Ascending aorta (tissue), 2 donors: ENCODE results near the gene P2RY11. TPM values are rescaled to one million over a fixed set of nuclear protein-coding genes. Genes with fewer than 3 reads are reported as not detected.

Source experiments
- DNase-seq, 2 donors: peaks; one replicate each; pipeline ENCODE4 v3.0.0-alpha.2; 2019; ENCODE audit warnings: low spot score in 2 of 2
- H3K27ac ChIP-seq, 2 donors: fragments of 200-600 bp; sonication (generic); one replicate each; pipeline ENCODE4 v1.5.1; 2016 to 2017; ENCODE audit warnings: mild to moderate bottlenecking in 1 of 2
- H3K27me3 ChIP-seq: fragments of 200-600 bp; sonication (generic); one replicate; pipeline ENCODE4 v1.5.1; 2017
- H3K36me3 ChIP-seq, 2 donors: fragments of 200-600 bp; sonication (generic); one replicate each; pipeline ENCODE4 v1.5.1; 2016
- H3K4me1 ChIP-seq, 2 donors: fragments of 200-600 bp; sonication (generic); one replicate each; pipeline ENCODE4 v1.5.1; 2016 to 2017; ENCODE audit warnings: mild to moderate bottlenecking in 1 of 2
- H3K4me3 ChIP-seq, 2 donors: fragments of 200-600 bp; sonication (generic); one replicate each; pipeline ENCODE4 v1.5.1; 2016 to 2017; ENCODE audit warnings: mild to moderate bottlenecking in 1 of 2
- H3K9me3 ChIP-seq, 2 donors: fragments of 200-600 bp; sonication (generic); one replicate each; pipeline ENCODE4 v1.5.1; 2016
- CTCF ChIP-seq, 3 experiments: fragments of 200-600 bp in 2 of 3; fragments of 450-650 bp in 1 of 3; sonication (generic) in 2 of 3; IDR thresholded peaks; one replicate each; pipeline ENCODE4 v1.5.1; 2016 to 2019; ENCODE audit warnings: antibody characterized with exemption in 3 of 3, mild to moderate bottlenecking in 1 of 3, moderate library complexity in 1 of 3
- intact Hi-C: fragments of 100-400 bp; cut with DNase I; formaldehyde crosslinking; loops from one replicate; pipeline ENCODE4 v1.15.1; 2023
- total RNA-seq: library from RNA; depleted of rRNA; stranded (reverse); fragments of >200 nt; gene quantifications from one replicate; pipeline ENCODE4 v1.1.0, GENCODE V29; 2016

Gene P2RY11
- total RNA-seq, 1 donor from 2014 or later: 10.5 TPM

- intact Hi-C loops: loop anchor here (5.0 kb wide), 1 partner anchor 157 kb away; the partner anchor contains the start of gene MRPL4
- Histone ChIP-seq H3K9me3 (no peaks in the 10 kb centered on the region), H3K36me3 (peaks cover 10 to 21% of the 10 kb centered on the region in 2 donors), H3K27me3 (no peaks in the 10 kb centered on the region), H3K27ac (peak overlapping the region; percentile 67 to 69), H3K4me1 (peaks cover 4 to 8% of the 10 kb centered on the region in 2 donors), H3K4me3 (peak overlapping the region in 1 of 2 donors; percentile 44)
- TF ChIP-seq CTCF (IDR thresholded peaks at IDR 0.05): peak in 1 of 3 experiments; percentile 6
- DNase-seq: no peak
Observed at GRCh38 chr19:10095622-10095947, 15.9 kb upstream of the P2RY11 start.

DNA sequence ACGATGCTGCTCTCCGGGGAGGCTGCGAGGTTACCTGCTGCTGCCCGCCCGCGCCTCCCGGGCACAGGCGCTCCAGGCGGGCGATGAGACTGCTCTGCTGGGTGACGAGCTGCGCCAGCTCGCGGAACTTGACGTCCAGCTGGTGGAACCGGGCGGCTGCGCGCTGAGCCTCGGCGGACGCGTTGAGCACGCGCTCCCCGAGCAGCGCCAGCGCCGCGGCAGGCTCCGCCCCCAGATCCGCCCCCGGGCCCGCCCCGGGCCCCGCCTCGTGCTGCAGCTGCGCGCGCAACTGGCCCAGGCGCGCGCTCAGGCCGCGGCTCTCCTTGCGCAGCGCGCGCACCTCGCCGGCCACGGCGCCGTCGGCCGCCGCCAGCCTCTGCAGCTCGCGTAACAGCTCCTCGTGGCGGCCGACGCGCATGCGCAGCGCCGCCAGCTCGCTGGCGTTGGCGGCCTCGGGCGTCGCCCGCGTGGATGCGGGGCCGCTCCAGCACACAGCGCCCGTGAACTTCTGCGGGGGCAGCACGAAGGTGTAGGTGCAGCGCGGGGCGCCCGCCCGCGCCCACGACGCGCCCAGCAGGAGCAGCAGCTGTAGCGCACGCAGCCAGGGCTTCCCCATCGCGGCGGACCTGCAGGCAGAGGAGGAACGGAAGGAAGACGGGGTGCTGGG, 15.4 kb upstream of the P2RY11 start:
- peak in 1 of 3 experiments; percentile 26 for TF ChIP-seq CTCF (IDR thresholded peaks at IDR 0.05)
- H3K9me3 ChIP-seq: no peaks in the 10 kb centered on the region
- peaks cover 4 to 8% of the 10 kb centered on the region in 2 donors for H3K4me1 ChIP-seq
- H3K36me3 ChIP-seq: peaks cover 6 to 19% of the 10 kb centered on the region in 2 donors
- peak overlapping the region; percentile 67 to 69 for H3K27ac ChIP-seq
- H3K27me3 ChIP-seq: no peaks in the 10 kb centered on the region
- intact Hi-C loops: loop anchor here (5.0 kb wide), 1 partner anchor 156 kb away; the partner anchor contains the start of gene MRPL4
- H3K4me3 ChIP-seq: peak overlapping the region; percentile 55 to 73
- peak; percentile 52 to 94 for DNase-seq

GRCh38 chr19:10096615-10096963, 14.9 kb upstream of the P2RY11 start:
- no peak for DNase-seq
- Histone ChIP-seq H3K9me3 (no peaks in the 10 kb centered on the region), H3K27ac (peak overlapping the region in 1 of 2 donors; percentile 67), H3K36me3 (peaks cover 2 to 14% of the 10 kb centered on the region in 2 donors), H3K27me3 (no peaks in the 10 kb centered on the region), H3K4me3 (peak overlapping the region; percentile 55 to 73), H3K4me1 (peaks cover 4 to 8% of the 10 kb centered on the region in 2 donors)
- TF ChIP-seq CTCF (IDR thresholded peaks at IDR 0.05): no peak
- intact Hi-C loops: loop anchor here (5.0 kb wide), 1 partner anchor 156 kb away; the partner anchor contains the start of gene MRPL4

GRCh38 chr19:10100163-10100785, 11.2 kb upstream of the P2RY11 start:
- H3K36me3 ChIP-seq: no peaks in the 10 kb centered on the region

DNA sequence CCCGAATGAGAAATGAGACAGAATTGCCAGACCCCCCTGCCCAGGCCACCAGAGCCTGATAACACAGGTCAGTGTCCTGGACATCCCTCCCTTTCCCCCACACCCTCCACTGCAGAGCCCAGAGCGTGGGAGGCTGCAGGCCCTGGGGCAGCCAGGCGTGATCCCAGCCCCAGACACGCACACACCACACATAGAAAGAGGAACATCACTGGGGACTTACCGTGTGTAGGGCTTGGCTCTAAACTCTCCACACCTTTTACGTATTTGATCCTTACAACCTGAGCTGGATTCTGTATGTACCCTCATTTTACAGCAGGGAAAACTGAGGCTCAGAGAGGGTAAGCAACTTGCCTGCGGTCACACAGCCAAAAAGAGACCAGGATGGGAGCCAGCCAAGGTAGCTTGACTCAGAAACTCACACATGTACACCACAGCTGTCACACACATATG, 8.7 kb upstream of the P2RY11 start:
- intact Hi-C loops: loop anchor here (10.0 kb wide), 1 partner anchor 168 kb away; the partner anchor contains the start of gene OLFM2
- H3K36me3 ChIP-seq: peaks cover 5% of the 10 kb centered on the region in 2 donors
- H3K27me3 ChIP-seq: no peaks in the 10 kb centered on the region
- H3K9me3 ChIP-seq: no peaks in the 10 kb centered on the region
- DNase-seq: no peak
- TF ChIP-seq CTCF (IDR thresholded peaks at IDR 0.05): no peak
- no peak overlapping the region for H3K27ac ChIP-seq
- peaks cover 3 to 7% of the 10 kb centered on the region in 2 donors for H3K4me1 ChIP-seq
- no peak overlapping the region for H3K4me3 ChIP-seq

More at GRCh38 chr19:10100163-10100785, 11.2 kb upstream of the P2RY11 start:
- intact Hi-C loops: loop anchor here (10.0 kb wide), 1 partner anchor 165 kb away; the partner anchor contains the start of gene OLFM2
- H3K4me1 ChIP-seq: peaks cover 4 to 8% of the 10 kb centered on the region in 2 donors
- no peaks in the 10 kb centered on the region for H3K27me3 ChIP-seq
- no peaks in the 10 kb centered on the region for H3K9me3 ChIP-seq
- no peak overlapping the region for H3K4me3 ChIP-seq
- no peak for DNase-seq
- H3K27ac ChIP-seq: no peak overlapping the region
- TF ChIP-seq CTCF (IDR thresholded peaks at IDR 0.05): no peak
